GM21367 (cell line): ENCODE measurements around the gene ADH1C.
"Not testable (repeated sequence)": the region's sequence is repeated elsewhere in the genome, so short reads cannot be mapped to it uniquely, and the experiment has no call there.

Experiments
- ATAC-seq: cut with Tn5 transposase; IDR thresholded peaks from one replicate; pipeline ENCODE4 v1.9.1; 2021; ENCODE audit not compliant: unreplicated experiment

ADH1C gene

GRCh38 chr4:99352602-99353537 is at the start of gene ADH1C:
ADH1C (minus strand) TSS chr4:99352746; CDS start chr4:99352675, 71 bp downstream.
- no peak for ATAC-seq

DNA sequence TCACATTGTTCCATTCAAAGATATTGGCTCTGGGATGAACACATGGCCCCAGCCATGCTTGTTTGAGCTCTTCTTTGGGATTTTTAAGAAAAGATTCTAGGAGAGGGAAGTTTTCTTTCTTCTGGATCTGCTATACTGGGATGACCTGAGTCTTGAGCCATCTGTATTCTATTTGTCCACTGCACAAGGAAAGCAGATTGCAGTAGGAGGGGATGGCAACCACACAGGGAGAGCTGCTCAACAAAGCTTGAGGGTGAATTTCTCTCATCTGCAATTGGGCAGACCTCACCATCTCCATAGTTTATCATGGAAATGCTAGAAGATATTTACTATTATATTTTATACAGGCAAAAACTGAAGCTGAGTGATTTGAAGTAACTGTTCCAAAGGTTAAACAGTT is 48.3 kb upstream of the ADH1C start:
- ATAC-seq = no peak

- no peak for ATAC-seq
Measured at GRCh38 chr4:99399017-99399416, 46.5 kb upstream of the ADH1C start.

- ATAC-seq = no peak
Measured at GRCh38 chr4:99395595-99396364, 43.2 kb upstream of the ADH1C start.

GRCh38 chr4:99394896-99395295 is 42.4 kb upstream of the ADH1C start:
- ATAC-seq = no peak

DNA sequence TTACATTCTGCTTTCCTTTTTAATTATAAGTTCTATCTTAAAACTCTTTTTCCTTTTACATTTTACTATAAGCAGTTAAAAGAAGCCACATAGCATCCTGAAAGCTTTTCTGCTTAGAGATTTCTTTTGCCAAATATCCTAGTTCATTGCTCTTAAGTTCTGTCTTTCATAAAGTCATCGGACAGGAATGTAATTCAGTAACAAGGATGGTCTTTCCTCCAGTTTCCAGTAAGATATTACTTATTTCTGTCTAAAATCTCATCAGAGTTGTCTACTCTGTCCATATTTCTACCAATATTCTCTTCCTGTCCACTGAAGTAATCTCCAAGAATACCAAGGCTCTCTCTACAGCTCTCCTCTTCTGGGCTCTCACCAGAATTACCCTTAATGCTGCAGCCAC is 37.5 kb upstream of the ADH1C start:
- no peak for ATAC-seq

DNA sequence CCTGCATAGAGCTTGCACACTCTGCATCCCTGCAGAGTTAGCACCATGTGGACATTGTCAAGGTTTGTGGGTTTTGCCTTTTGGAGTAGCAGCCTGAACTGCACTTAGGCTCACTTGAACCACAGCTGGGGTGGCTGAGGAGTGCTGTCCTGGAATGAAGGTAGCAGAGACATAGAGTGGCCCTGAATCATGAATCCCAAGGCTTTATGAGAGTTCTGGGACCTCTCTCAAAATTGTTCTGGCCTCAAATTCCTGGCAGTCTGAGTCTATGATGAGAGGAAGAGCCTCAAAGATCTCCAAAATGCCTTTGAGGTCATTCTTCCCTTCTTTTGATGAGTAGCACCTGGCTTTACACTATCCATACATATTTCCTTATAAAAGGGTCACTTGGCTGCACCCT is 37.1 kb upstream of the ADH1C start:
- ATAC-seq = no peak

- no peak for ATAC-seq
Measured at GRCh38 chr4:99383833-99384392, 31.4 kb upstream of the ADH1C start.

DNA sequence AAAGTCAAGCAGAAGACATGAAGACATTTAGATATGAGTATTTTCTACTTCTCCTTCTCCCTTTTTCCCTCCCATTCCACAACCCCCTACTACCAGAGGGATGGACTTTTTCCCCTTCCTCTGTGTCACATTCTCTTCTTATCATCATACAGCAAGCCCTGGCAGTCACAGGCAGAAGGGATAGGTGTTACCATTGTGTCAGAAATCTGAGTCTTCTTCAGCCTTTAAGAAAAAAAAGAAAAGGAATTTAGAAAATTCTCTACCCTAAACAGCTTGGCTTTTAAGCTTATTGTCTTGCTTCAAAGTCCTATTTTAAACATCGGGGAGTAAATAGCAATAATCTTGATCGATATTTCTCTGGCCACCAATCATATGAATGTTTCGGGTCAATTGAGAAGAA is 30.9 kb upstream of the ADH1C start:
- ATAC-seq = no peak

- ATAC-seq = no peak
Measured at GRCh38 chr4:99382745-99383360, 30.3 kb upstream of the ADH1C start.

DNA sequence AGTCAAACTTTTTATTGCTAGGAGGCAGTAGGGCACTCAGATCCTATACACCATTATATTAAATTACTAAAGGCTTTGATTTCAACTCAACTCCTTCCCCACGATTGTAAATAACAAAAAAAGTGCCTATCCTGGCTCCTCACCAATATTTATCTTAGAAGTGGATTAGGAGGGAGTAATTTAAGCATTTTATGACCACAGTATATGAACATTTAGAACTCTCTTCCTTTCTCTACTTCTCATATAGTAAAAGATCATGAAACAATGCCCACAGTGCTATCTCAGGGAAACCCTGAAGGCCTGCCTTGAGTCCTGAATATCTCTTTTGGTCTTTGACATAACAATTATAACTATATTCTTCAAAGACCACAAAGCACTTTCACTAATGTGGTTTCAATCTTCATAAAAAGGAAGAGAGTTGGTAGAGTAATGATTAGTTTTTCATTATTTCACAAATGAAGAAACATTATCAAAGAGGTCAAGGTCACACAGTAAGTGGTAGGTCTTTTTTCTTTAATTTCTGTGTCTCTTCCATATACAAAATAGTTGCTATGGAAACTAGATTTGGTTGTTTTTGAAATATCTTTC is 29.1 kb upstream of the ADH1C start:
- no peak for ATAC-seq

DNA sequence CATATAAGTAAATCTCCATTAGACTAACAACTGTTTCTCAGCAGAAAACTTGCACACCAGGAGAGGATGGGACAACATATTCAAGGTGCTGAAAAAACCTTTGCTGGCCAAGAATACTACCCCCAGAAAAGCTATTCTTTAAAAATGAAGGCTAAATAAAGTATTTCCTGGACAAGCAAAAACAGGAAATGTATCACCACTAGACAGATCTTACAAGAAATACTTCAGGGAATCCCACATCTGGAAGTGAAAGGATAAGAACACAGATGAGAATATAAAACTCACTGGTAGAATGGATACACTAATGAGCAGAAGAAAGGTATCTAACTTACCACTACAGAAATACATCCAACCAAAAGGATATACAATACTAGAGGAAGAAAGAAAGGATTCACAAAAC is 27.0 kb upstream of the ADH1C start:
- ATAC-seq = no peak

DNA sequence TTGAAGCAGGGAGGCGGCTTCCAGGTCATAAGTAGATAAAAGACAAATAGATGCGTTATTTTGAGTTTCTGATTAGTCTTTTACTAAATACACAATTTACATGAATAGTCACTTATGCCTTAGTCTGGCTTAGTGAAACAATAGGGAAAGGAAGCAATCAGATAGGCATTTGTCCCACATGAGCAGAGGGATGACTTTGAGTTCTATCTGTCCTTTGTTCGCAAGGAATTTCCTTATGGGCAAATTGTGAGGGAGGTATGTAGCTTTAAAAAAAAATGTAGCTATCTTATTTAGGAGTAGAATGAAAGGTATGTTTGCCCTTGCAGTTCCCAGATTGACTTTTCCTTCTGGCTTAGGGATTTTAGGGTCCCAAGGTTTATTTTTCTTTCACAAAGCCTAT is 26.3 kb upstream of the ADH1C start:
- ATAC-seq = no peak

- ATAC-seq = not testable (repeated sequence)
Measured at GRCh38 chr4:99377341-99377740, 24.8 kb upstream of the ADH1C start.

DNA sequence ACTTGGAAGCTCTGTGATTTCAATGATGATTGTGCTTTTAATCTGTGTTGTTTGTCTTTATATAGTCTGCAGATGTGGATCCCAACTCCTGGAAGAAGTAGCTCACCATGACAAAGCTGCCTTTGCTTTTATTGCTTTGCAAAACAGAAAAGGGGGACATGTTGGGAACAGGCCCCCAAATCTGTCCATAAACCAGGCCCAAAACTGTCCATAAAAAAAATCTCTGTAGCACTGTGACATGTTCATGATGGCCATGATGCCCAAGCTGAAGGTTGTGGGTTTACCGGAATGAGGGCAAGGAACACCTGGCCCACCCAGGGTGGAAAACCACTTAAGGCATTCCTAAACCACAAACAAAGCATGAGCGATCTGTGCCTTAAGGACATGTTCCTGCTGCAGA is 19.9 kb upstream of the ADH1C start:
- ATAC-seq = not testable (repeated sequence)

DNA sequence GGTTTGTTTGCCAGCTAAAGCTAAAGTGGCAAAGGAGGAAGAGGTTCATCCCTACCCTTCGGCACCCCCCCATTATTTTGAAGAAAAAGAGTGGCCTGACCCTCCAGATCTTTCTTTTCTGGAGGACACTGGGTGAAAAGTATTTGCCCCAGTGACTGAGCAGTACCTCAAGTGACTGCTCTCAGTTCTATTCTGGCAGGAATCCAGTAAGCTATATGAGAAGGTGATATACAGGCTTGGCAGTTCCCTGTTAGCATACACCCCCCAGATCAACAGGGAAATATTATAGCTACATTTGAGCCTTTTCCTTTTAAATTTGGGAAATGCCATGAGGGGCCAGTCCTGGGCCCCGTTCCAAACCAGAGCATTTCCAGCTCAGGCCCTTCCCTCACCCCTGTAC is 15.3 kb upstream of the ADH1C start:
- ATAC-seq = not testable (repeated sequence)

DNA sequence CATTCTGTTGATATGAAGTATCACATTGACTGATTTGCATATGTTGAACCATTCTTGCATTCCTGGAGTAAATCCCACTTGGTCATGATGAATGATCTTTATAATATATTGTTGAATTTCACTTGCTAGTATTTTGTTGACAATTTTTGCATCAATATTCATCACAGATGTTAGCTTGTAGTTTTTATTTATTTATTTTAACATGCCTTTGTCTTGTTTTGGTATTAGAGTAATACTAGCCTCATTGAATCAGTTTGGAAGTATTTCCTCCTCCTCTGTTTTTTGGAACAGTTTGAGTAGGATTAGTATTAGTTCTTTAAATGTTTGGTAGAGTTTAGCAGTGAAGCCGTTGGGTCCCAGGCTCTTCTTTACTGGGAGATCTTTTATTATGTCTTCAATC is 13.9 kb upstream of the ADH1C start:
- no peak for ATAC-seq

GRCh38 chr4:99362768-99363167 is 10.2 kb upstream of the ADH1C start:
- ATAC-seq = no peak

DNA sequence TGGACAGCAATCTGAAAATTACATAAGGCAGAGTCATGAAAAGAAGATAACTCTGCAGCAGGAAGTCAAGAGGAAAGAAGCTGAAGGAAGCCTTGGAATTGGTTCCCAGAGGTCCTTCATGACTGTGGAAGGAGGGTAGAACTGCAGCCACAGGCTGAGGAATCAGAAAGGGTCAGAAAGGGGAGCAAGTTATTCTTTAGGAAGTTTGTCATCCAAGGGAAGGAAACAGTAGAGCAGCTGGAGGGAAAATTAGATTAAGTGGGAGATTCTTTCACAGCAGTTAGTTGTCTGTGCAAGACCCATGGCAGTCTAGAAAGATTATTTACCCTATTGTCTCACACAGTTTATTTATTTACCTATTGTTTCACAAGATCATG is 9.3 kb upstream of the ADH1C start:
- ATAC-seq = no peak

DNA sequence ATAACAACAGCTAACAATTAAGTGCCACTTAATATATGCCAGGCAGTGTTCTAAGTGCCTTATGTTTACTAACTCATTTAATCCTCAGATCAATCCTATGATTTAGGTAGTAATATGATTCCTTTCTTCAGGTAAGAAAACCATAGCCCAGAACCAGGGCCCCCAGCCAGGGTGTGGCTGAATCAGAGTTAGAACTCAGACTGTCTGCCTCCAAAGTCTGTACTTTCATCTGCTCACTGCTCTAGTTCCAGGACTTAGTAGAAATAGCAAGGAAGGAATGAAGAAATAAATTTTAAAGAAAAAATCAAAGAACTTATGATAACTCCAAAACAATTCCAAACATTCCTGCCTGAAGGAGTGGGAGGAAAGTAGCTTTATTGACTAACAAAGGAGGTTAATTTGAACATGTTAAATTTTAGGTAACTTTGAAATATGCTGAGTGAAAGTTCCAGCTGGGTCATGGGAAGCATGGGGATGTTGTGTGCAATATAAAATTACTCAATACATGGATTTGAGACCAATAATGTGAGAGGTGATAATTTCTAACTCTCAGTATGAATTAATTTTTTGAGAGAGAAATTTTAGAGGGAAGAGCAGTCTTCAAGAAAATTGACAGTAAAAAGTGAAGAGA is 8.8 kb upstream of the ADH1C start:
- no peak for ATAC-seq
